GM23248 (cell line): ENCODE measurements around the gene MAP3K4.

Source experiments
- EZH2 ChIP-seq: fragments of 200-600 bp; sonication (generic); IDR thresholded peaks from 2 replicates; pipeline ENCODE4 v1.6.1; 2018; ENCODE audit warnings: antibody characterized with exemption, mild to moderate bottlenecking; ENCODE audit not compliant: insufficient read depth, poor library complexity, severe bottlenecking
- EZH2phosphoT487 ChIP-seq: fragments of 200-600 bp; sonication (generic); IDR thresholded peaks from 2 replicates; pipeline ENCODE4 v1.6.1; 2018; ENCODE audit warnings: antibody characterized with exemption, moderate library complexity, mild to moderate bottlenecking, low read depth; ENCODE audit not compliant: insufficient read depth

GRCh38 chr6:160995271-160995670 is 3.7 kb downstream of the MAP3K4 start:
- TF ChIP-seq EZH2phosphoT487 (no peak), EZH2 (no peak)
